ENCODE measurements around the gene PSEN2.
"Not testable (repeated sequence)": the region's sequence is repeated elsewhere in the genome, so short reads cannot be mapped to it uniquely, and the experiment has no call there.

DNA sequence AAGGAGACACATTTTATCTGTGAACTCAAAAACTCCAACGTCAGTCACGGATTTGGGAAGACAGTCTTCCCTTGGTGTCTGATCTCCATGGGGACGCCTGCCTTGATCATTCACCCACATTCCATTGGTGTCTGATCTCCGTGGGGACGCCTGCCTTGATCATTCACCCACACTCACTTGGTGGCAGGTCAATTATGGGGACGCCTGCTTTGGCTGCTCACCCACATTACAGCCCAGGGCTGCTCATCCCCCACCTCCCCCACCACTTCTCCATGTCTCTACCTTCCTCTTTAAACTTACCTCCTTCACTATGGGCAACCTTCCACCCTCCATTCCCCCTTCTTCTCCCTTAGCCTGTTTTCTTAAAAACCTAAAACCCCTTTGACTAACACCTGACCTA lies 36.2 kb upstream of the PSEN2 start:
- not testable (repeated sequence) for TF ChIP-seq POLR2A (IDR thresholded peaks at IDR 0.05)
- TF ChIP-seq, protein P1, sequence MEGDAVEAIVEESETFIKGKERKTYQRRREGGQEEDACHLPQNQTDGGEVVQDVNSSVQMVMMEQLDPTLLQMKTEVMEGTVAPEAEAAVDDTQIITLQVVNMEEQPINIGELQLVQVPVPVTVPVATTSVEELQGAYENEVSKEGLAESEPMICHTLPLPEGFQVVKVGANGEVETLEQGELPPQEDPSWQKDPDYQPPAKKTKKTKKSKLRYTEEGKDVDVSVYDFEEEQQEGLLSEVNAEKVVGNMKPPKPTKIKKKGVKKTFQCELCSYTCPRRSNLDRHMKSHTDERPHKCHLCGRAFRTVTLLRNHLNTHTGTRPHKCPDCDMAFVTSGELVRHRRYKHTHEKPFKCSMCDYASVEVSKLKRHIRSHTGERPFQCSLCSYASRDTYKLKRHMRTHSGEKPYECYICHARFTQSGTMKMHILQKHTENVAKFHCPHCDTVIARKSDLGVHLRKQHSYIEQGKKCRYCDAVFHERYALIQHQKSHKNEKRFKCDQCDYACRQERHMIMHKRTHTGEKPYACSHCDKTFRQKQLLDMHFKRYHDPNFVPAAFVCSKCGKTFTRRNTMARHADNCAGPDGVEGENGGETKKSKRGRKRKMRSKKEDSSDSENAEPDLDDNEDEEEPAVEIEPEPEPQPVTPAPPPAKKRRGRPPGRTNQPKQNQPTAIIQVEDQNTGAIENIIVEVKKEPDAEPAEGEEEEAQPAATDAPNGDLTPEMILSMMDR (IDR thresholded peaks at IDR 0.05), result not testable (repeated sequence)
